ENCODE results near the gene EHD2. TPM values are rescaled to one million over a fixed set of nuclear protein-coding genes. Genes with fewer than 3 reads are reported as not detected.

Gene EHD2
- total and polyA plus RNA-seq, 2 donors (not counting 1 experiment from before 2014, with no cell fraction given) = 97.0 to 192 TPM

- H3K27me3 ChIP-seq (ENCODE audit: control insufficient read depth, insufficient read depth, low read length) = no peaks in the 10 kb centered on the region
- H3K27ac ChIP-seq (ENCODE audit: insufficient read depth, low read length) = no peak overlapping the region
- peaks cover 21% of the 10 kb centered on the region for H3K79me2 ChIP-seq (ENCODE audit: control insufficient read depth, insufficient read depth, low read length)
- no peak overlapping the region for H3K4me2 ChIP-seq (ENCODE audit: extremely low read depth, insufficient read depth, low read length)
- no peak overlapping the region for H3K9ac ChIP-seq (ENCODE audit: insufficient read depth, low read length)
- H2AFZ ChIP-seq (ENCODE audit: low read length) = no peak overlapping the region
- H3K36me3 ChIP-seq (ENCODE audit: control insufficient read depth, insufficient read depth, low read length) = peaks cover 31% of the 10 kb centered on the region
- H3K9me3 ChIP-seq (ENCODE audit: control insufficient read depth, insufficient read depth, low read depth, low read length) = no peaks in the 10 kb centered on the region
- no peak overlapping the region for H3K4me3 ChIP-seq (replicated peaks in 1 of 4; ENCODE audit: control extremely low read depth in 1 of 4, insufficient read depth in 1 of 4, low read depth in 3 of 4, low read length in 4 of 4)
- peaks cover 3% of the 10 kb centered on the region for H3K4me1 ChIP-seq (ENCODE audit: control insufficient read depth, extremely low read depth, insufficient read depth, low read length)
- H4K20me1 ChIP-seq (ENCODE audit: control insufficient read depth, extremely low read depth, insufficient read depth, low read length) = peaks cover 2% of the 10 kb centered on the region
- DNase-seq (ENCODE audit: low read depth in 2 of 2) = no peak
- TF ChIP-seq CTCF (conservative IDR thresholded peaks at IDR 0.05 in 1 of 2, IDR thresholded peaks at IDR 0.05 in 1 of 2; ENCODE audit: low read depth in 1 of 2, low read length in 2 of 2) = no peak
Measured at GRCh38 chr19:47749326-47749725, 36.1 kb downstream of the EHD2 start.

DNA sequence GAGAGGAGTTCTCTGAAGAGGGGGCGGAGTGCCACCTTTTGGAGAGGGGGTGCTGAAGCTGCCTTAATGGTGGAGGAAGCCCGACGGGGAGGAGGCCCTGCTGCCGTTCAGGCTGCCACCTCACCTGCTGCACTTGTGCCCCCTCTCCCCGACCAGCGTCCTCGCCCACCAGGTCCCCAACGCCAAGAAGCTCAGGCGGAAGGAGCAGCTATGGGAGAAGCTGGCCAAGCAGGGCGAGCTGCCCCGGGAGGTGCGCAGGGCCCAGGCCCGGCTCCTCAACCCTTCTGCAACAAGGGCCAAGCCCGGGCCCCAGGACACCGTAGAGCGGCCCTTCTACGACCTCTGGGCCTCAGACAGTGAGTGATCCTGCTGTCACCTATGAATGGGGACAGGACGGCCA lies 37.5 kb downstream of the EHD2 start:
- no peak overlapping the region for H3K27ac ChIP-seq (ENCODE audit: insufficient read depth, low read length)
- H3K4me3 ChIP-seq (replicated peaks in 1 of 4; ENCODE audit: control extremely low read depth in 1 of 4, insufficient read depth in 1 of 4, low read depth in 3 of 4, low read length in 4 of 4) = no peak overlapping the region
- H3K9me3 ChIP-seq (ENCODE audit: control insufficient read depth, insufficient read depth, low read depth, low read length) = no peaks in the 10 kb centered on the region
- H4K20me1 ChIP-seq (ENCODE audit: control insufficient read depth, extremely low read depth, insufficient read depth, low read length) = peaks cover 2% of the 10 kb centered on the region
- H2AFZ ChIP-seq (ENCODE audit: low read length) = no peak overlapping the region
- peaks cover 2% of the 10 kb centered on the region for H3K4me1 ChIP-seq (ENCODE audit: control insufficient read depth, extremely low read depth, insufficient read depth, low read length)
- H3K27me3 ChIP-seq (ENCODE audit: control insufficient read depth, insufficient read depth, low read length) = no peaks in the 10 kb centered on the region
- H3K79me2 ChIP-seq (ENCODE audit: control insufficient read depth, insufficient read depth, low read length) = peaks cover 21% of the 10 kb centered on the region
- no peak overlapping the region for H3K9ac ChIP-seq (ENCODE audit: insufficient read depth, low read length)
- H3K4me2 ChIP-seq (ENCODE audit: extremely low read depth, insufficient read depth, low read length) = no peak overlapping the region
- peaks cover 34% of the 10 kb centered on the region for H3K36me3 ChIP-seq (ENCODE audit: control insufficient read depth, insufficient read depth, low read length)
- TF ChIP-seq EZH2 (IDR thresholded peaks at IDR 0.05; ENCODE audit: low read length, missing control alignments) = no peak
- DNase-seq (ENCODE audit: low read depth in 2 of 2) = no peak

DNA sequence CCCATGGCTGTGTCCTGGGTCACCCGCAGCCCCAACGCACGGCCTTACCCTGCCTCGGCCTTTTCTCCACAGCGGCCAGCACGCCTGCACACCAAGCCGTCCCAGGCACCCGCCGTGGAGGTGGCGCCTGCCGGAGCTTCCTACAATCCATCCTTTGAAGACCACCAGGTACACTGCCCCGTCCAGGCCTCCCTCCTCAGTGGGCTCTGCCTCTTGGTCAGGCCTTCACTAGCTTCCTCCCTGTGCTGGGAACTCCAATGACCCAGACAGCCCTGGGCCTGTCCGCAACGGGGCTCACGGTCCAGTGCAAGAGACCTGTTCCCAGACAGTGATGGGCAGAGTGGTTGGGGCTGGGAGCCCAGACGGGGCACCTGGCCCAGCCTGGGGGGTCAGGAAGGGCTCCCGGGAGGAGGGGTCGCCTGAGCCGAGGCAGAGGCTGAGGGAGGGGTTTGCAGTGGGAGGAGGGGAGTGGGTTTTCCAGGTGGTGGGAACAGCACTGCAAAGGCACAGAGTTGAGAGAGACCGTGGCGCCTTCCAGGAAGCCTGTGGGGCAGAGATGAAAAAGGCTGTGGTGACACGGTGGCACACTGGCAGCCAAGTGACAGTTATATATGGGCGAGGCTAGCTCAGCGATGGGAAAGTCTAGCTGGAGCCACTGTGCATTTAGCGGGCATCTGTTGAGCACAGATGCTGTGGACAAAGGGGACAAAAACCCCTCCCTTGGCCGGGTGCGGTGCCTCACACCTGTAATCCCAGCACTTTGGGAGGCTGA lies 39.4 kb downstream of the EHD2 start:
- H3K27me3 ChIP-seq (ENCODE audit: control insufficient read depth, insufficient read depth, low read length) = no peaks in the 10 kb centered on the region
- H2AFZ ChIP-seq (ENCODE audit: low read length) = no peak overlapping the region
- peaks cover 46% of the 10 kb centered on the region for H3K36me3 ChIP-seq (ENCODE audit: control insufficient read depth, insufficient read depth, low read length)
- H3K9ac ChIP-seq (ENCODE audit: insufficient read depth, low read length) = no peak overlapping the region
- no peak for TF ChIP-seq CTCF (conservative IDR thresholded peaks at IDR 0.05 in 1 of 2, IDR thresholded peaks at IDR 0.05 in 1 of 2; ENCODE audit: low read depth in 1 of 2, low read length in 2 of 2)
- no peak for TF ChIP-seq EZH2 (IDR thresholded peaks at IDR 0.05; ENCODE audit: low read length, missing control alignments)
- DNase-seq (ENCODE audit: low read depth in 2 of 2) = no peak
- H3K79me2 ChIP-seq (ENCODE audit: control insufficient read depth, insufficient read depth, low read length) = peaks cover 7% of the 10 kb centered on the region
- H3K4me2 ChIP-seq (ENCODE audit: extremely low read depth, insufficient read depth, low read length) = no peak overlapping the region
- no peaks in the 10 kb centered on the region for H3K4me1 ChIP-seq (ENCODE audit: control insufficient read depth, extremely low read depth, insufficient read depth, low read length)
- no peak overlapping the region for H3K27ac ChIP-seq (ENCODE audit: insufficient read depth, low read length)
- peaks cover 2% of the 10 kb centered on the region for H4K20me1 ChIP-seq (ENCODE audit: control insufficient read depth, extremely low read depth, insufficient read depth, low read length)
- H3K9me3 ChIP-seq (ENCODE audit: control insufficient read depth, insufficient read depth, low read depth, low read length) = no peaks in the 10 kb centered on the region
- H3K4me3 ChIP-seq (replicated peaks in 1 of 4; ENCODE audit: control extremely low read depth in 1 of 4, insufficient read depth in 1 of 4, low read depth in 3 of 4, low read length in 4 of 4) = no peak overlapping the region
